Activated CD4-positive, alpha-beta memory T cell treated with anti-CD3 and anti-CD28 coated beads for 36 hours (primary cell): ENCODE measurements around the gene GRB7. TPM values are rescaled to one million over a fixed set of nuclear protein-coding genes. Genes with fewer than 3 reads are reported as not detected.

Experiments
- CTCF ChIA-PET: fragments of 350-600 bp; sonication (Branson Sonifier 250); formaldehyde crosslinking; loops from one replicate; lab custom pipeline; 2021; ENCODE audit warnings: antibody characterized with exemption, inconsistent platforms; lab: Charles Lee
- POLR2A ChIA-PET: fragments of 350-600 bp; sonication (Branson Sonifier 250); formaldehyde crosslinking; loops from one replicate; lab custom pipeline; 2021; ENCODE audit warnings: antibody characterized with exemption; lab: Charles Lee
- DNase-seq: peaks from one replicate; pipeline ENCODE4 v3.0.0-alpha.2; 2020
- H3K27ac Mint-ChIP-seq: one replicate; pipeline ENCODE4 v1.8.0; 2021; ENCODE audit warnings: mixed read lengths
- H3K27me3 Mint-ChIP-seq: one replicate; pipeline ENCODE4 v1.8.0; 2021; ENCODE audit warnings: mixed read lengths
- H3K36me3 Mint-ChIP-seq: one replicate; pipeline ENCODE4 v1.8.0; 2021; ENCODE audit warnings: mixed read lengths
- H3K4me1 Mint-ChIP-seq: one replicate; pipeline ENCODE4 v1.8.0; 2021; ENCODE audit warnings: low read depth, mixed read lengths
- H3K4me3 Mint-ChIP-seq: one replicate; pipeline ENCODE4 v1.8.0; 2021; ENCODE audit warnings: mild to moderate bottlenecking, mixed read lengths
- H3K9me3 Mint-ChIP-seq: one replicate; pipeline ENCODE4 v1.8.0; 2021; ENCODE audit warnings: mixed read lengths
- intact Hi-C: fragments of 100-400 bp; cut with micrococcal nuclease; formaldehyde crosslinking; loops from one replicate; pipeline ENCODE4 v1.15.1; 2023
- total RNA-seq, 2 experiments: library from RNA; stranded (reverse); gene quantifications; one replicate each; pipeline ENCODE4 v1.2.3, GENCODE V29; 2021

GRB7 gene
- total RNA-seq, 2 experiments from 2014 or later = 0.34 to 1.2 TPM

DNA sequence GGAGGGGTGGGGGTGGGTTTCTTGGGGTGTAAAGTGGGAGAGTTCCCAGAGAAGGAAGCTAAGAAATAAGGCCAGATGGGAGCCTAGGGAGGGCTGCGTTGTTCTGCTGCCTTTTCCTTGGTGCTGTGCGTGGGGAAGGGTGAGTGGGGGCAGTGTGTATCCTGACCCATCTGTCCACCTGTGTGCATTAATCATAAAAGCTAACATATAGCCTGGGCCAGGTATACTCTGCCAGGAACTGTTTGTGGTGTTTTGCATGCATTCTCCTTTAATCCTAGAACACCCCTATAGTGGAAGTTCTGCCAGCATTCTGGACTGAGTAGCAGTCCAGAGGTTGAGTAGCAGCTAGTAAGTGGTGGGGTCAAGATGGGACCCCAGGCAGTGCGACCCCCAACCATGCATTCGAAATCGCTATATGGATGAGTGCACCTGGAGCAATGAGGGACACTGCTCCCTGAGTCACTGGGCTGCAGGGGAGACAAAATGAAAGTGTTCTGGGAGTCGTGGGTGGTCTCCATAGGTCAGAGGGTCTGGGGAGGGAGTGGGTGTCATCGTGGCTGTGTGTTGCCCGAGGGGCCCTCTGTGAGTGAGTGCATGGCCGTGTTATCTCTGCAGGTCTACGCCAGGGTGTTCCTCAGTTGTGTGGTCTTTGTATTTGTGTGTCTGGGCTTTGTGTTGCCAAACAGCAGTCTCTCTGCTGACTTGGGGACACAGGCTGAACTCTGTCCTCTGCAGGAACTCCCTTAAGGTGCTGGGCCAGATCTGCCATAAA, 36.5 kb upstream of the GRB7 start:
- no peaks in the 10 kb centered on the region for H3K9me3 Mint-ChIP-seq
- DNase-seq = no peak
- peaks cover 26% of the 10 kb centered on the region for H3K27me3 Mint-ChIP-seq
- H3K4me3 Mint-ChIP-seq = no peak overlapping the region
- POLR2A ChIA-PET = no interaction called here
- intact Hi-C loops = no loop called here
- no peaks in the 10 kb centered on the region for H3K36me3 Mint-ChIP-seq
- H3K27ac Mint-ChIP-seq = no peak overlapping the region
- CTCF ChIA-PET = interaction anchor here (0.7 to 1.8 kb wide), 3 partner anchors 12 to 80 kb away, joined by 3 to 5 read pairs (median 4); partner anchors contain the start of gene MIEN1
- H3K4me1 Mint-ChIP-seq = peaks cover 6% of the 10 kb centered on the region

GRCh38 chr17:39701784-39702422, 35.8 kb upstream of the GRB7 start:
- intact Hi-C loops = no loop called here
- ChIA-PET POLR2A (no interaction called here), CTCF (interaction anchor here (1.8 kb wide), 1 partner anchor 29 kb away, joined by 5 read pairs; the partner anchor contains the start of gene MIEN1)
- no peaks in the 10 kb centered on the region for H3K9me3 Mint-ChIP-seq
- H3K27ac Mint-ChIP-seq = no peak overlapping the region
- no peaks in the 10 kb centered on the region for H3K36me3 Mint-ChIP-seq
- no peak for DNase-seq
- H3K4me1 Mint-ChIP-seq = peaks cover 9% of the 10 kb centered on the region
- H3K27me3 Mint-ChIP-seq = peaks cover 26% of the 10 kb centered on the region
- no peak overlapping the region for H3K4me3 Mint-ChIP-seq

DNA sequence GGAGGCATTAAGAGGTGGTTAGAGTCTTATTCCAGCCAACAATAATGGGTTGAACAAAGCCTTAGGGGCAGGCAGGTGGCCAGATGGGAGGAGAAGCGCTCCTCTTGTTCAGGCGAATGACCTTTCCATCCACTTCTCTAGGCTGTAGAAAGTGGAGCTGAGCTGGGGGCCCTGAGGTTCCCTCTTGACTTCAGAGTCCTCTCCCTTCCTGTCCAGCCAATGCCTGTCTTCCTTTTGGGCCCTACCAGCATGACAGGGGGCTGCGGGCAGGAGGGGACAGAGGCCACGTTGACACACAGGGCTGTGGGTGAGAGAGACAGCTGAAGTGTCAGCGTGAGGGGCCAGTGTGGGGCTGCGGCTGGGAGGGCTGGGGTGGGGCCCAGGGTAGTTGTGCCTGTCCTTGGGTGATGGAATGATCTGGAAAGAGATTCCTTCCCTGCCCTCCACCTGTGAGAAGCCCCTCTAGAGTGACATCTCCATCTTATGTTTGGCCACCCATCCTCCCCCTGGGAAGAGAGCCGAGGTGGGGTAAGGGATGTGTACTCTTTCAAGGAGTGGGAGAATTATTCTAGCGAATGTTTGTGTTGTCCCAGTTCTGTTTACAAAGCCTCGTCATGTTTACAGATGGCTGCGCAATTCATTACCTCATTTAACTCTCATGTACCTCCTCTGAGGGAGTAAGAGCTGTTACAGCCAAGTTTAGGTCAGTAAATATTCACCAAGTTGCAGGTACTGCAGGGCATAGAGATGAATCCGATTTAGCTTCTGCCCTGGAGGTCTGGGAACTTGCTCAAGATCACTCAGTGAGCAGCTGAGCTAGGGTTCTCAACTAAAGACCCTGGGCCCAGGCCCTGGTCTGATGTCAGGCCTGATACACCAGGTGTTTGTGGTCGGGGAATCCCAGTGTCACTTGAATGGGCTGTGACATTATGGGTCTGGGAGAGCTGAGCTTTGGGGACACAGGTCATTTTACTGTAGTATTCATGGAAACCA, 34.5 kb upstream of the GRB7 start:
- intact Hi-C loops = no loop called here
- no peaks in the 10 kb centered on the region for H3K36me3 Mint-ChIP-seq
- no peak overlapping the region for H3K27ac Mint-ChIP-seq
- DNase-seq = no peak
- ChIA-PET POLR2A (no interaction called here), CTCF (no interaction called here)
- H3K27me3 Mint-ChIP-seq = peaks cover 25% of the 10 kb centered on the region
- no peak overlapping the region for H3K4me3 Mint-ChIP-seq
- H3K9me3 Mint-ChIP-seq = no peaks in the 10 kb centered on the region
- peaks cover 15% of the 10 kb centered on the region for H3K4me1 Mint-ChIP-seq

DNA sequence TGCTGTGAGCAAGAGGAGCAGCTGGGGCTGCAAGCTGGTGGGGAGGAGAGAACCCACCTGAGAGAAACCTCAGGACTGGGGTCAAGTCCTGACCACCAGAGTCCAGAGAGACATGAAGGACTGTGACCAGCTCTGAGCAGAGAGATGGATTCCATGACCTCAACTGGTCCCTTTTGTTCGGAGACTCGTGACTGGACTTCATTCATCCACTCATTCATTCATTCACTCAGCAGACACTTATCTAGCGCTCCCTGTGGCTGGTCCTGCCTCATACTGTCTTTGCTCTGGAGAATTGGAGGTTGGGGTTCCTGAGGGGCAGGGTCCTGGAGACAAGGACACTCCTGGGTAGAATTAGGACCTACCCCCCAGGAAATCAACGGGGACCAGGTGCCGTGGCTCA, 33.8 kb upstream of the GRB7 start:
- no peak for DNase-seq
- peaks cover 23% of the 10 kb centered on the region for H3K27me3 Mint-ChIP-seq
- ChIA-PET CTCF (no interaction called here), POLR2A (no interaction called here)
- H3K36me3 Mint-ChIP-seq = no peaks in the 10 kb centered on the region
- H3K4me1 Mint-ChIP-seq = peaks cover 15% of the 10 kb centered on the region
- H3K4me3 Mint-ChIP-seq = no peak overlapping the region
- intact Hi-C loops = no loop called here
- H3K9me3 Mint-ChIP-seq = no peaks in the 10 kb centered on the region
- H3K27ac Mint-ChIP-seq = no peak overlapping the region

GRCh38 chr17:39704821-39705551, 32.8 kb upstream of the GRB7 start:
- no peak overlapping the region for H3K4me3 Mint-ChIP-seq
- intact Hi-C loops = no loop called here
- H3K9me3 Mint-ChIP-seq = no peaks in the 10 kb centered on the region
- DNase-seq = no peak
- H3K36me3 Mint-ChIP-seq = no peaks in the 10 kb centered on the region
- ChIA-PET CTCF (interaction anchor here (2.1 kb wide), 1 partner anchor 25 kb away, joined by 5 read pairs; the partner anchor contains the start of gene MIEN1), POLR2A (no interaction called here)
- H3K4me1 Mint-ChIP-seq = peaks cover 12% of the 10 kb centered on the region
- peaks cover 13% of the 10 kb centered on the region for H3K27me3 Mint-ChIP-seq
- H3K27ac Mint-ChIP-seq = no peak overlapping the region

DNA sequence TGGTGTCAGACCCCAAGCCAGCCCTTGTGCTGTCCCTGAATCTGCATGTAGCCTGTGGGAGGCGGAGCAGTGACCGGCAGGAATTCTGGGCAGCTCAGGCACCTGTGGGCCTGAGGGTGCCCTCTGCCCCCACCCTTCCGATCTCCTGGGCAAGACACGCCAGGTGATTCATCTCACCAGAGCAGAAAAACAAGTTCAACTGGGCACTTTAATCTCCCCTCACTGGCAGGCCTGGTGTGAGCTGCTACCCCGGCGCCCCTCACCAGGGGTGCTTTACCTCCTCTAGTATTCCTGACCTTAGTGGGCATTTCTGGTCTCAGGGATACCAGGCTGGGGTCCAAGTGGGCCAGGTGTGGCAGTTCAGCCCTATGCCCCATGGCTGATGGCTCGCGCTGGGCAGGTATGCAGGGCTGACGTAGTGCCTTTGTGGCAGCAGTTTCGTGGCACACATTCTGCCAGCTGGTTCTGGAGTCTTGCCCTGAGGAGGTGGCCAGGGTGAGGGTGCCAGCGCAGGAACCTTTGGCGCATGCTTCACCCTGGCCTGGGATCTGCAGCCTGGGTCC, 31.9 kb upstream of the GRB7 start:
- no peak for DNase-seq
- no peaks in the 10 kb centered on the region for H3K9me3 Mint-ChIP-seq
- no peak overlapping the region for H3K4me3 Mint-ChIP-seq
- no peak overlapping the region for H3K27ac Mint-ChIP-seq
- POLR2A ChIA-PET = no interaction called here
- CTCF ChIA-PET = interaction anchor here (0.9 to 2.1 kb wide), 2 partner anchors 24 to 71 kb away, joined by 3 to 5 read pairs; partner anchors contain the start of gene MIEN1
- H3K27me3 Mint-ChIP-seq = peaks cover 11% of the 10 kb centered on the region
- no peaks in the 10 kb centered on the region for H3K36me3 Mint-ChIP-seq
- intact Hi-C loops = no loop called here
- peaks cover 11% of the 10 kb centered on the region for H3K4me1 Mint-ChIP-seq

GRCh38 chr17:39706383-39706782, 31.4 kb upstream of the GRB7 start:
- DNase-seq = no peak
- H3K4me3 Mint-ChIP-seq = no peak overlapping the region
- no peak overlapping the region for H3K27ac Mint-ChIP-seq
- no peaks in the 10 kb centered on the region for H3K9me3 Mint-ChIP-seq
- H3K36me3 Mint-ChIP-seq = no peaks in the 10 kb centered on the region
- ChIA-PET POLR2A (no interaction called here), CTCF (interaction anchor here (0.9 to 2.1 kb wide), 2 partner anchors 24 to 71 kb away, joined by 3 to 5 read pairs; partner anchors contain the start of gene MIEN1)
- intact Hi-C loops = no loop called here
- peaks cover 6% of the 10 kb centered on the region for H3K27me3 Mint-ChIP-seq
- H3K4me1 Mint-ChIP-seq = peaks cover 9% of the 10 kb centered on the region

DNA sequence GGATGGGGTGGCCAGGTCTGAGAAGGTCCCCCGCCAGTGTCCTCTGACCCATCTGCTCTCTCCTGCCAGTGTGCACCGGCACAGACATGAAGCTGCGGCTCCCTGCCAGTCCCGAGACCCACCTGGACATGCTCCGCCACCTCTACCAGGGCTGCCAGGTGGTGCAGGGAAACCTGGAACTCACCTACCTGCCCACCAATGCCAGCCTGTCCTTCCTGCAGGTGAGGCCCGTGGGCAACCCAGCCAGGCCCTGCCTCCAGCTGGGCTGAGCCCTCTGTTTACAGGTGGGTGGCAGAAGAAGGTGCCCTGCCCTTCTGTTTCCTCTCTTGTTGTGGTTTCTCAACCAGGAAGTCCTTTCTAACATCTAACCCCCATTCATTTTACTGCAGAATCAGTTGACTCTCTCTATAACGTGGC, 30.8 kb upstream of the GRB7 start:
- Mint-ChIP-seq H3K36me3 (no peaks in the 10 kb centered on the region), H3K27me3 (peaks cover under 1% of the 10 kb centered on the region), H3K27ac (no peak overlapping the region), H3K4me3 (no peak overlapping the region), H3K9me3 (no peaks in the 10 kb centered on the region), H3K4me1 (peaks cover 9% of the 10 kb centered on the region)
- ChIA-PET CTCF (no interaction called here), POLR2A (no interaction called here)
- intact Hi-C loops = no loop called here
- peak; percentile 17 for DNase-seq

- intact Hi-C loops = no loop called here
- Mint-ChIP-seq H3K36me3 (no peaks in the 10 kb centered on the region), H3K9me3 (no peaks in the 10 kb centered on the region), H3K27me3 (no peaks in the 10 kb centered on the region), H3K4me3 (no peak overlapping the region), H3K27ac (no peak overlapping the region), H3K4me1 (peaks cover 9% of the 10 kb centered on the region)
- CTCF ChIA-PET = interaction anchor here (1.3 kb wide), 1 partner anchor 21 kb away, joined by 4 read pairs; the partner anchor contains the start of gene MIEN1
- DNase-seq = no peak
- POLR2A ChIA-PET = no interaction called here
Observed at GRCh38 chr17:39709319-39709997, 28.3 kb upstream of the GRB7 start.

GRCh38 chr17:39709998-39710964, 27.5 kb upstream of the GRB7 start:
- ChIA-PET POLR2A (no interaction called here), CTCF (interaction anchor here (1.1 to 1.3 kb wide), 2 partner anchors 20 to 56 kb away, joined by 3 read pairs; partner anchors contain the start of gene MIEN1)

More at GRCh38 chr17:39709998-39710964, 27.5 kb upstream of the GRB7 start:
- H3K4me3 Mint-ChIP-seq = no peak overlapping the region
- H3K27me3 Mint-ChIP-seq = no peaks in the 10 kb centered on the region
- H3K36me3 Mint-ChIP-seq = no peaks in the 10 kb centered on the region
- H3K9me3 Mint-ChIP-seq = no peaks in the 10 kb centered on the region
- intact Hi-C loops = no loop called here
- H3K4me1 Mint-ChIP-seq = peaks cover 9% of the 10 kb centered on the region
- DNase-seq = no peak
- no peak overlapping the region for H3K27ac Mint-ChIP-seq
